EH (cell line): Measurements from ENCODE around the gene WDR5.
A peak's percentile ranks its signal among the peaks of the same experiment; 100 is the strongest.

Source experiments
- DNase-seq: peaks from one replicate; pipeline ENCODE4 v3.0.0-alpha.2; 2015; ENCODE audit warnings: low read depth

Gene WDR5

DNA sequence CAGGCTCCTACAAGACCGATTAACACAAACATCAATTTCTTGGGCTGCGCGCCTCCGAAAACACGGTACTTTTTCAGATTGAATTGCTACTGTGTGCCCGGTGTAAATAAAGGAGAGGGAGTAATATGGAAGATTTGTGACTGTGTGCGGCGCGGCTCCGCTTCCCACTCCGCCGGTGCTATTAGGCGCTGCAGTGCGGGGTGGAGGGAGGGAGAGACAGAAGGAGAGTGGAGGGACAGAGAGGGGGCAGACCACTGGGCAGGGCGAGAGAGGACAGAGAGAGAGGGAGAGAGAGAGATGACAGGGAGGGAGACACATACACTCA, 53.2 kb downstream of the WDR5 start:
- DNase-seq = no peak

- no peak for DNase-seq
Measured at GRCh38 chr9:134189470-134190231, 53.8 kb downstream of the WDR5 start.

DNA sequence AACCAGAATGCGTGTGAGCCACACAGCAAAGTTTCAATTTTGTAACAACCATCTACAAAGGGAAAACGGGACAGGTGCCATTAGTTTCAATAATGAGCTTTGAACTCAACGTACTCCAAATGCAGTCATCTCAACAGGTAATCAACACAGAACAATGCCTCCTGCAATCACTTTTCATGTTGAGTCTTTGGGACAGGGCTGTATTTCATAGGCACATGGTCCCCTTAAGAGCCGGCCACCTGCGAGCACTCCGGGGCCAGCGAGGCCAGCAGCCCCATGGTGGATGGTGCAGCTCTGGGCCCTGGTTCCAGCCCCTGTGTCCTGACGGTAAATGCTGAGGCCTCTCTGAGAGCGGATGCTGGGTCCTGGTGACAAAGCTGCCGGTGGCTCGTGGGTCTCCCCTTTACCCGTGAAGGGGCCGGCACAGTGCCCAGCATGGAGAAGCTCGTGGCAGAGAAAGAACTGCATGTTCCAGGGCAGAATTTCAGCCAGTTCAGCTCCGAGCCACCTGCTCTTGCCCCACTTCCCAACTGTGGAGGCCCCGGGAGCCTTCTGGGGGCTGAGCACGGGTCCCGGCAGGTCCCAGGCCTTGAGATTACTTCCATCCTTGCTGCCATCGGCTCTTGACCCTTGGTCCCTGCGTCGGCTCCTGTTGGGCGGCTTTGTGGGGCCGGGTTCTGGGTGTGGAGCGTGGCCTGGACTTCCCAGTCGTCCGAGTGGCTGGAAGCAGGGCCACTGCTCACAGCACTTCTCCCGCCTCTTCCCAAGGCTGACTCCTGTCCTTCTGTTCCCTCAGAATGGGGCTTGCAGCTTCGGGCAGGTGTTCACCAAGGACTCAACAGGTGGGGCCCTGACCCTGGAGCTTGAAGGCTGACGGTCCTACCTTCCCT, 54.6 kb downstream of the WDR5 start:
- no peak for DNase-seq

GRCh38 chr9:134191455-134192209, 55.8 kb downstream of the WDR5 start:
- no peak for DNase-seq

DNA sequence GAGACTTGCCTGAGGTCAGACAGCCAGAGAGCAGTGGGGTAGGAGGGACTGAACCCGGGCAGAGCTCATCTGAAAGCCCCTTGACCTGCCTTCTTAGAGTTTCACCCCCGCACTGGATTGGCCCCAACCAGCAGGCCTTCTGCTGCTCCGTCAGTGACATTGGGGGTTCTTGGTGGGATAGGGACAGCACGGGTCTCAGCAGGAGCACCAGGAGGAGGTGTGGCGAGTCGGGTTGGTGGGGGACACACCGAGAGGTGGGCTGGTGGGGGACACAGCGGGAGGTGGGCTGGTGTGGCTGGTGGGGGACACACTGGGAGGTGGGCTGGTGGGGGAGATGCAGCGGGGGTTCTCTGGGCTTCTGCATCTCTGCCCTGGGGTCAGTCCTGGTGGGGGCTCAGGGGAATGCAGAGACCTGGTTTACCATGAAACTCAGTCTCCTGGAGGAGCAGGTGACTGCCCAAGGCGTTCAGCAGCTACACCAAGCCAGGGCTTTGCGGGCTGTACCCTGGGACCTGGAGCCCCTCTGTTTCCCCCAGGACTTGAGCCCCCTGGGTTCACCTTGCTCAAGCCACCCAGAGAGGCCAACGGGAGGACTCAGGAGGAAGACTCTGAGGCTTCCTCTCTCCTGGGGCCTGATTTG, 56.5 kb downstream of the WDR5 start:
- no peak for DNase-seq

DNA sequence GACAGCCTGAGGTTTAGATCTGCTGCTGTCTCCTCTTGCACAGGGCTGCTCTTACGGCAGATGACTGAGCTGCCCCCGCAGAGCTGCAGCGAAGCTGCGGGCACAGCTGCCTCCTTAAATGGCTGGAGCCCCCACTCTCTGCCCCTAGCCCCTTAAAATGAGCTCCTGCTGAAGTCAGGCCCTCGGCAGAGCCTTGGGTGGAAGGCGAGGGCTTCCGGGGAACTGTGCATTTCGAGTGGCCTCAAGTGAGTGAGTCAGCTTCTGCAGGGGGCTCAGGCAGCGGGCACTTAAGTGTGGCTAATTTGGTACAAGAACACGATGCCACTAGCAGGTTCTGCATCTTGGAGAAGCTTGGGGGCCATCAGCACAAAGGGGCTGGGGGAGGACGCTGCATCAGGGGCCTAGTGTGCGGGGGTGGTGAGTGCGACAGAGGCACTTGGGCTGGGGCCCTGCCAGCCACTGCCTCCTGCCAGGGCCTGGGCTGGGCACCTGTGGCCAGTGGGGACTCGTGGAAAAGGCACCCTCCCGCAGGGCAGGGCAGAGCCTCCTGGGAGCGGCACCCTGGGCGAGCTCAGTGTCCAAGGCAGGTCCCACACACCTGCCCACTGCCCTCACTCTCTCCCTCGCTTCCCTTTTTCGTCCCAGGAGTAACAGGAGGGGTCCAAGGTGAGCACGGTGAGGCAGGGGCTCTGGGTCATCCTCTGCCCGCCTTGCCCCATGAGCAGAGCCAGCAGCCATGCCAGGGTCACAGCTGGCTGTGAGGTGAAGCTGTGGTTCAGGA, 57.3 kb downstream of the WDR5 start:
- no peak for DNase-seq

DNA sequence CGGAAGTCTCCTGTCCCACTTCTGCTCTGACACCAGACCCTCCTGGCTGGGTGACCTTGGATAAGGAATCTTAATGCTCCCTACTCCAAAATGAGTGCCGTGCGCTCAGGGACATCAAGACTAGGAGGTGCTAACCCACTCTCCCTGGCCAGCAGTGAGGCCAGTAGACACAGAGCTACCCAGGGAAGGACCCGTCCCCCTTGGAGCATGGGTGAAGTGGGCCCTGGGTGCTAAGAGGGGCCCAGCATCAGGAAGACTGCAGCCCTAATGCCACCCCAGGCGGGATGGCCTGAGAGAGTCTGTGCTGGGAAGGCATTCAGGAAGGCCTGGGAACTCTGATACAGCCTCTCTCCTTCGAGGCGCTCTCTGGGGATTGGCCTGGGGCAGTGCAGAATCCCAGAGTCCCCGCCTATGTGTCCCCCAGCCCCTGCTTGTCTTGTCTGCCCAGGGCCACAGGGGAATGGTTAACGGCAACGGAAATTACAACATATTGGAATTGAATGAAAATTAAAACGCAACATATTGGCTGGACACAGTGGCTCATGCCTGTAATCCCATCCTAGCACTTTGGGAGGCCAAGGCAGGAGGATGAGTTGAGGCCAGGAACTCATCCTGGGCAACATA, 58.1 kb downstream of the WDR5 start:
- DNase-seq = no peak

- DNase-seq = no peak
Measured at GRCh38 chr9:134195558-134195957, 59.7 kb downstream of the WDR5 start.

DNA sequence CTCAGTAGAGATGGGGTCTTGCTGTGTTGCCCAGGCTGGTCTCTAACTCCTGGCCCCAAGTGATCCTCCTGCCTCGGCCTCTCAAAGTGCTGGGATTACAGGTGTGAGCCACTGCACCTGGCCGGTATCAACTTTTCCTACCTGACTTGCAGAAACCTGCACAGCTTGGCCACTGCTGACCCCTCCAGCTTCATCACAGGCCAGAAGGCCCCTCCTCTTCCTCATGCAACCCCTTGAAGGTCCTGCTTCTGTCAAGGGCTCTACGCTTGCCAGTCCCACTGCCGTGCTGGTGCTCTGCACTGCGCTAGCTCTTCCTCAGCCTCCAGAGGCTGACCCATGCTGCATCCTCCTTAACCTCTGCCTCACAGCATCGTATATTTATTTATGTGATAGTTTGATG, 61.0 kb downstream of the WDR5 start:
- DNase-seq = no peak

GRCh38 chr9:134198791-134199190, 62.9 kb downstream of the WDR5 start:
- no peak for DNase-seq

- DNase-seq = no peak
Measured at GRCh38 chr9:134200730-134201129, 64.8 kb downstream of the WDR5 start.

DNA sequence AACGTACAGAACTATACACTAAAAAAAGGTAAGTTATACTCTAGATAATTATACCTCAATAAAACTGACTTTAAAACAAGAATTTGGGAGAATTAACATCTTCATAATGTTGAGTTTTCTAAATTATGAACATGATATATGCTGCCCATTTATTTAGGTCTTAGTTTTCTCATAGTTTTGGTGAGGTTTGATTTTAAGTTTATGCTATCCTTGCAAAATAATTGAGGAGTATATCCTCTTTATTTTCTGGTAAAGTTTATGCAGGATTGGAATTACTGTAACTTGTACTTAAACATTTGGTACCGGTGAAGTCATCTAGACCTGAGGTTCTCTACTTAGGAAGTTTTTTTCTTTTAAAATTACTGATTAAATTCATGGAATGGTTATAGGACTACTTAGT, 67.3 kb downstream of the WDR5 start:
- DNase-seq = no peak

DNA sequence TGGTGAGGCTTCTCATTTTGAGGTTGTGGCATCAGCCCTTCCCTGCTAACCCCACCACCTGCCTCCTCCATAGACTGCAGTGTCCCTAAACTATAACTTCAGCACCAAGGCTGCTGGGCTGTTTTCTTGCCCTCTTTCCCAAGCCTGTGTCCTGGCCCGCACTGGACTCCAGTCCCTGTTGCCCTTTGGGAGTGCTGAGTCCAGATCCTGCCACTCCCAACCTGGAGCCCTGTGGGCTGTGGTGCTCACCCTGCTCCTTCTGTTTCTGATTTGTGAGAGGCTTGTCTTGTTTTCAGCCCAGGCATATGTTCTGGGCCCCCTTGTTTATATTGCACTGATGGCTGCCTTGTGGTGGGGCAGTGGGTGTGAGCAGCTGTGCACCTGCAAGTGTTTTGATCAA, 68.2 kb downstream of the WDR5 start:
- DNase-seq = no peak

GRCh38 chr9:134204991-134205578, 69.2 kb downstream of the WDR5 start:
- peak; percentile 46 for DNase-seq

DNA sequence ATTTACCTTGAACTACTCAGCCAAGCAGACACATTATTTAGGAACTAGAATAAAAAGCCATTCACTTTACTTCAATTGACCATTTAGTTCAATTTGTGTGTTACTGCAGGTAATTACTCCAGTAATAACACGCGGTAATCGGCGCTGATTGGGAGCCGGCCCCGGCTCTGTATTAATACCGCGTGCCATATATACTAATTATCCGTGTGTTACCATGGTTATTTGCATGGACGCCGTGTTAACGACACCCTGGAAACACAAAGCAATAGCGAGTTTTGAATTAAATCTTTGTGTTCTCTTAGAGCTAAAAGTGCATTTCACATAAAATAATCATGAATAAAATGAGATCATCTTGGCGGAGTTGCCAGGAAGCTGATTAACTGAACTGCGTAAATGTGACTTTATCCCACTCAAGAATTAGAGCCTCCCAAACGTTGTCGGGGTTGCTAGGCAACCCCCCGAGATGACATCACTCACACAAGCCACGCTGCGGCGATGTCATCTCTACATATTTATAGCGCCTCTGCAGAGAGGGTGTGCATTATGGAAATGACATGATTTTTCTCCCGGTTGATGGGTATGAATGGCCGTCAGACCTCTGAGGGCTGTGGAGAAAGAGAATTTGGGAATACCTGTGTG, 69.9 kb downstream of the WDR5 start:
- DNase-seq = peak; percentile 18

DNA sequence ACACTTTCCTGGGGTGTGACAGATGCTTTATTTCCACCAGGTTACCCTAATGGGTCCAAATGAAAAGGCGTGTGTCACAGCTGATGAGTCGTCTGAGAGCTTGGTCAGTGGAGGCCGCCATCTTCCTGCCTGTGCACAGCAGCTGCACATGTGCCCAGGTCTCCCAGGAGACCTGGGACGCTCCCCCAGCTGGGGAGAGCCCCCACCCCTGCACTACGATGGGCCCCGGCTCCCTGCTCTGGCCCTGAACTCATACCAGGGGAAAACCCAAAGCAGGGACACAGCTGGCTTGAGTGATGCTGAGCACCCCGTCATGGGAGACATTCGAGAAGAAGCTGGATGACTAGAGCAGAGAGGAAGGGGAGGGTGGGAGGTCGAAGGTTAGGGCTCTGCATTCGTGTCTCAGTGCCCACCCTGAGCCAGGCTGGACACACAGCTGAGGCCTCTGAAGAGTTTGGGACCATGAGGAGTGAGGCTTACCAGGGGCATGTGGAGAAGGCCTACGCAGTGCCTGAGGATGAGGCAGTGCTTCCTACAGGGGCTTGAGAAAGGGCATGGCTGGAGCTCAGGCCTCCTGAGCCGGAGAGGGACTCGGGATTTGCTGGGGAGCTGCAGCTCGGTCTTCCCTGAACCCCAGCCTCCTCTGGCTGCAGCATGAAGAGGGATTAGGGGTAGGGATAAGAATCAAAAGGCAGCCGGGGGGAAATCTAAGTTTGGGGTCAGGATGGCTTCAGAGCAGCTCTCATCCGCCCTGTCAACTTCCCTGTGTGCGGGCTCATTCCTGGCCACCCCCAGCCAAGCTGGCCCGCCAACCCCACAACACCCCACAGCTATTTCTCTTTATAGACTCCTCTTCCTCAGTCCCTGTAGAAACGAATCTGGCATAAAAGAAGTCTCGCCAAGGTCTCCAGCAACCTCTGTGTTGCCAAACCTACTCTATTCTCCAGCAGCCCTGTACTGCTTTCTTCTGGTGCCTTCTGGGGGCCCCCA, 70.7 kb downstream of the WDR5 start:
- no peak for DNase-seq

DNA sequence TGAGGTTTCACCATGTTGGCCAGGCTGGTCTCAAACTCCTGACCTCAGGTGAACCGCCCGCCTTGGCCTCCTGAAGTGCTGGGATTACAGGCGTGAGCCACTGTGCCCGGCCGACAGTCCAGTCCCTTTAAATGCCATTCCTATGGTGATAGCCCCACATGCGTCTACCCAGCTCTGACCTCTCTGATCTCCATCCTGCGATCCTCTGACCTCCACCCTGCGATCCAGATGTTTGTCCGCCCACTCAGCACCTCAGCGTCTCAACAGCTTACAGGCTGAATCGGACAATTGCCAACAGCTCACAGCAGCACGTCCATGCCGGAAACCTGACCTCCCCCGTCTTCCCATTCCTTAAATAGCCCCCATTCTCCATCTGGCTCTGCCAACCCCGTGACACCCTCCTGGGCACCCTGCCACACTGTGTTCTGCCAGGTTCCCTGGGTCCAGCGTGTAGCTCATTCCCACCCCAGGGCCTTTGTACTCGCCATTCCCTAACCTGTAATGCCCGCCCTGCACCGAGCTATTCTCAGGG, 72.5 kb downstream of the WDR5 start:
- DNase-seq = peak; percentile 33

GRCh38 chr9:134208981-134209725, 73.3 kb downstream of the WDR5 start:
- no peak for DNase-seq
